Measurements from ENCODE around the gene SRSF4.

DNA sequence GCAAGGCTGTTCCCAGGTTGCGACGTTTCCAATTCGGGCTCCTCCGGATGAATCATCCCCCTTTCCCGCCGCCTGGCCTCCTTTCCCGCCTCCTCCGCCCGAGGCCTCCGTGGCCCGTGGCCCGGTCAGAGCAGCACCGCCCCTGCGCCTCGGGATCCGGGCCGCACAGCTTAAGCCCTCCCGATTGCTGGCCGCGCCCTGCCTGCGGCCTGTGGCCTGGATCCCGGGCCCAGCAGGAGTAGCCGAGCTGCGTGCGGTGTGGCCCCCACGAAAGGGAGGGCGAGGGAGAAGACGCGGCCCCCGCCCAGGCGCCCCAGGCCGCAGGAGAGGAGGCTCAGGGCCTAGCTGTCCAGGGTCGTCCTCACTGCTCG is 59.0 kb downstream of the SRSF4 start:
- TF ChIP-seq CTCF (IDR thresholded peaks at IDR 0.05; ENCODE audit: control extremely low read depth in 1 of 3, insufficient read depth in 1 of 3, low read depth in 1 of 3, low read length in 3 of 3) (no peak), BRCA1 (IDR thresholded peaks at IDR 0.05; ENCODE audit: low read depth, low read length) (no peak), CHD1 (IDR thresholded peaks at IDR 0.05; ENCODE audit: low read depth, low read length) (no peak), CREB1 (IDR thresholded peaks at IDR 0.05) (no peak), TAF1 (IDR thresholded peaks at IDR 0.05; ENCODE audit: low read depth, low read length) (no peak)

Data from H1 (cell line).